HUDEP-2 (cell line): Measurements from ENCODE around the gene SLC22A3.

ENCODE experiments used
- DNase-seq, 76 experiments: peaks; one replicate each; lab custom pipeline; 2025; ENCODE audit not compliant: unreplicated experiment in 76 of 76; lab: John Stamatoyannopoulos, UW

SLC22A3 gene

DNA sequence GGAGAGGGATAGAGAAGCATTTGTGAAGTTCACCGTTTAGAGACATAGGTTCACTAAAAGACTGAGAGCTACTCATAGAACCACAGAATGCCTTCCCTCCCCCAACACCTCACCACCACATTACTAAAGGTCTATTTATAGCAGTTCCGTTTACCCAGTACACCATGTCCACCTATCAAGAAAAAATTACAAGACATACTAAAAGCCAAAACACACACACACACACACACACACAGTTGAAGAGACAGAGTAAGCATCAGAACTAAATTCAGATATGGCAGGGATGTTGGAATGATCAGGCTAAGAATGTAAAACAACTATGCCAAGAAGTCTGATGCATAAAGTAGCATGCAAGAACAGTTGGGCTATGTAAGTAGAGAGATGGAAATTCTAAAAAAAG lies 52.3 kb downstream of the SLC22A3 start:
- no peak for DNase-seq

DNA sequence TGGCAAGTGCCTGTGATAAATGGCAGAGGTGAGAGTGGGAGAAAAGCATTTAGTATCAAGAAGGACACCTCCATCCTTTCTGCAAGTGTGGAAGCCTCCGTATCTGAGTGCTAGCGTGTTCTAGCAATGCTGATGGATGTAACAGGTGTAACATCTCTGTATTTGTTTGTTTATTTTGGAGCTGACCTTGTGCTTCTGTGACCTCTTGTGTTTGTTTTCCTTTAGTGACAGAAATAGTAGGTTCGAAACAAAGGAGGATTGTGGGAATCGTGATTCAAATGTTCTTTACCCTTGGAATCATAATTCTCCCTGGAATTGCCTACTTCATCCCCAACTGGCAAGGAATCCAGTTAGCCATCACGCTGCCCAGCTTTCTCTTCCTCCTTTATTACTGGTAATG lies 60.4 kb downstream of the SLC22A3 start:
- DNase-seq = no peak

DNA sequence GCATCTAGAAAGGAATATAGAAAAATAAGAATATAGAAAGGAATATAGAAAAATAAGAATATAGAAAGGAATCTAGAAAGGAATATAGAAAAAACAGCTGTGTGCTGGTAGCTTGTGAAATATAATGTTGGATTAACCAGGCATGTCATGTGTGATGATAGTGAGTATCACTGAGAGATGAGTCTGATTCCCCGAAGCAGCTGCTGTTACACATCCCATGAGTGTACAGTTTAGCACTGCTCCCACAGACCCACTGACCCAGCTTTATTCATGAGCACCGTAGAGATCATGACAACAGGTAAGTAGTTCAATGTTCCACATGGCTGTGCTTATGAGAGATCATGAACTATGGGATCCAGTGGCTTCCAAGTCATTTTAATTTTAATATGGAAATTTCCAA lies 64.8 kb downstream of the SLC22A3 start:
- DNase-seq = no peak

DNA sequence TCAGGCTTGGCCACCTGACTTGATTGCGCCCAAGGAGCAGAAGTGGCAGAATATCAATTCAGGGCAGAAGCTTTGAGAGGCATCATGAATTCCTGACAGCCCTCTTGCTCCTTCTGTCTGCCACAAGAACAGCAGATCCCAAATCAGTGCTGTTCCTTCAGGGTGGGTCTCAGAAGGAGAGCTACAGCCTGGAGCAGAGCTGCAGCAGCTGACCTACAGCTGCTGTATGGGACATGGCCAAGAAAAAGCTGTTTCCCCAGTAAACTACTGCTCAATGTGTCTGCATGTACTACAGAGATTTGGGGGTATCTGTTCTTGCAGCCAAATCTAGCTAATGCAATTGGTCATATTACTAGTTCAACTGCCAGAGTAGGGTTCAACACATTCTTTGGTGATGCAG lies 69.0 kb downstream of the SLC22A3 start:
- DNase-seq = no peak

DNA sequence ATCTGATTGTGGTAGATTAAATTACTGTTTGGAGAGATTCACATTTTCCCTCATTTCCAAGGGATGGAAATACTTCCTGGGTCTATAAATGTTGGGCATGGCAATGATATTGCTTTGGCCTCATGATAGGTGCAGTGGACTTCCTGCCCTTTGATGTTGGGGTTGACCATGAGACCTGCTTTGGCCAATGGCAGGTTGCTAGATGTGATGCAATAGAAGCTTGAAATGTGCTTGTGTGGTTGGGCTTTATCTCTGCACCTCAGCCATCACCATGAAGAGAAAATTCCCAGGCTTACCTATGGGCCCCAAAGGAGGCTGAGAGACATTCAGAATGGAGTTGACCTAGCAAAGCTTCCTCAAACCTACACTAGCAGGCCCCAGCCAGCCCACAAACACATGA lies 69.4 kb downstream of the SLC22A3 start:
- DNase-seq = no peak

DNA sequence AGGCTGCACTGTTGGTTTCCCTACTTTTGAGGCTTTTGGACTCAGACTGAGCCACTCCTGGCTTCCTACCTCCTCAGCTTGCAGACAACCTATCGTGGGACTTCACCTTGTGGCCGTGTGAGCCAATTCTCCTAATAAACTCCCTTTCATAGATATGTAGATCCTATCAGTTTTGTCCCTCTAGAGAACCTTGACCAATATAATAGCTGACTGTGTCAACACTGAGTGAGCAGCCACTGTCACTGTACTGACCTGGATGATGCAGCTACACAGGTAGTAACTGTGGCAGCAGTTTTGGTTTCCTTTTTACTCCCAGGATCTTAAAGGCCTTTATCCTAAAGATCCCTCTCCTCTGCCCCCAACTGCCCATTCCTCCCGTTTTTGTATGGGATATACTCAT lies 70.2 kb downstream of the SLC22A3 start:
- DNase-seq = no peak

DNA sequence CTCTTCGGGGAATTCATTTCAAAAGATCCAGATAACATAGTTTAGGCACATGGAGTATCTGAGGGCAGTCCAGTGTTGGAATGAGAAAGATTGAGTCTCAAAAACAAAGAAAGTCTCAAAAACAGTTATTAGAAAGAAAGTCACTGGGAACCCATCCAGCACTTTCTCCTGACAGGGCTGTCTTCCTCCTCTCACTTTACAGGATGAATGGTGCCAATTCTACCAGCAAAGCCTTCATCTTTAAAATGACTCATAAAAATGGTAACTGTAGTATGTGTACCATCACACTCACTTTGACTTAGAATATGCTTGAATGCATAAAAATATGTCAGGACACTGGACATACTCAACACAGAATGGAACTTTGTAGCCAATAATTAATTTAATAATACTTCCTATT lies 71.3 kb downstream of the SLC22A3 start:
- DNase-seq = no peak

DNA sequence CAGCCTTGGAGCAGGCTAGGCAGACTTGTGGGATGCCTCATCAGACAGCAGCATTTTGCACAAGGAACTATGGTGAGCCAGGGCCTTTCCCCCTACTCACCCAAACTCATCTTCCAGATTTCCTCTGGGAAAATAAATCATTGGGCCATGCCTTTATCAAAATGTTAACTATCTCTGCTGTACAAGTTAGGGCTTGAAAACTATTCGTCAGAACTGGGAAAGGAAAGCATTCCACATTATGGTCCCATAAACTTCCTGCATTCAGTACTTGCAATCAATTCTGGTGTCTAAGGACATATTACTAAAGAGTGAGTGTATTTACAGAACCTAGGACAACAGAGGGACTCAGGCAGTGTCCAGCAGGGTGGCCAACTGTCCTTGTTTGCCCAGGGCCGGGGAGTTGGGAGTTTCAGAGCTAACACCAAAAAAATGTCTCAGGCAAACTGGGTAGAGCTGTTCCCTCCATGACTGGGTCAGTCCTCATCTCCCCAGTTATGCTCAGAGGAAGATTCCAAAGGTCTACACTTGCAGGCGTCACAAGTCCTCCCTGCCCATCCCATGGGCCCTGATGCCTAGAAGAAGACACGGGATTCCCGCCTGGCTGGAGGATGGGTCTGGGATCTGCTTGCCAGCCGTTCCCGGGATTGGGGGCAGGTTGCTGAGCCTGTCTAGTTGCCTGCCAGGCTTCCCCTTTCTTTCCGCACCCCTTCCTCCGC lies 72.2 kb downstream of the SLC22A3 start:
- DNase-seq = no peak

DNA sequence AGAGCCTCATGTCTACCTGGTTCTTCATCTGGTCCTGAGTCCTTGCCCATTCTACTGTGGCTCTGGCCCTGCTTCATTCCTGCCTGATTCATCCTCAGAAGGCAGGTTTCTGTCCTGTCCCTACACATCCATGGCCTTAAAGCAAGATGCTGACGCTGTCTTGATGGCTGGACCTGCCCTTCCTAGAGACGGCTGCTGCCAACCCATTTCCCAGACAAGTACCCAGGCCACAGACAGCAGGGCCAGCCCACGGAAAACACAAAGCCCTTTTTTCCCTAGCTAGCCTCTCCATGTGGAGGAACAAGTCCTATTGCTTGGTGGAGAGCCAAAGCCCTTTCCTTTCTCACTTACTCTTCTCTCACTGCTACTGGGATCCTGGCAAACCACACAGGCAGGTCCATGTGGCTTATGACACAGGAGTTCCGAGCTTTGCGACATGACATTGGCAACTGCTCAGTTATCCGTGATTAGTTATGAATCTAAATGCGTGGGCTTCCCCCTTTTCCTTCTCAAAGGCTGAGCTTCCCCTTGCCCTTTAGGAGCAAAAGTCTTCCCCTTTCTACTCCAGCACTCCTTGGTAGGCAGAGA lies 72.9 kb downstream of the SLC22A3 start:
- no peak for DNase-seq

DNA sequence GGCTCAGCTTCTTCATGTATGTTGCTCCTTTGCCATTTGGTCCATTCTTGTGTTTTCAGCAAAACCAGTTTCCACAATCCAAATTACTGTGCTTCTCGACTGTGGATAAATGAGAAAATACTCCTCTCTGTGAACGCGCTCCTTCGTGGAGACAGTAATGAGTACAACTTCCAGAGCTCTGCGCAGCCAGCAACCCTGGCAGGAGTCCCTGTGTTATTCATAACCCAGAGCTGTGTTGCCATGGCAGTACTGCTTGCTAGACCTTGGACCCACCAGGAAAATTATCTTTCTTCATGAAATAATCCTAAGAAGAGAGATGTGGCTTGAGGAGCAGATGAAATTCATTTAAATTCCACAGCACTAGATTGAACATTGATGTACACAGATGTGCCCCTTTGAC lies 73.7 kb downstream of the SLC22A3 start:
- no peak for DNase-seq

DNA sequence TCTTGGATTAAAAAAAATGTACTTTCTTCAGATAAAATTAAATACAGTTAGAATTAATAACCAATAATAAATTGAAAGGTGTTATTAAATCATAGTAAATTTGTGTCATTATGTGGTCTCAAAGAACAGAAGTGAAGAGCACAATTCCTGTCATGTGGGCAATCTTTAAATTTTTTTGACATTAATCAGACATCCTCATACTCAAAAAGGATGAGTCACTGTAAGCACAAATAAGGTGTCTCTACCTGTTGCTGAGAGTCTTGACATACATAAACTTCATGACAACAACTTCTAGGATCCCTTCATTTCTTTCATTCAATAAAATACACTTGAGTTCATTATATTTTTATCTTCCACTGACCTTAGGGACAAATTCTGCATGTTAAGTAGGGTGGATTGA lies 76.1 kb downstream of the SLC22A3 start:
- no peak for DNase-seq

DNA sequence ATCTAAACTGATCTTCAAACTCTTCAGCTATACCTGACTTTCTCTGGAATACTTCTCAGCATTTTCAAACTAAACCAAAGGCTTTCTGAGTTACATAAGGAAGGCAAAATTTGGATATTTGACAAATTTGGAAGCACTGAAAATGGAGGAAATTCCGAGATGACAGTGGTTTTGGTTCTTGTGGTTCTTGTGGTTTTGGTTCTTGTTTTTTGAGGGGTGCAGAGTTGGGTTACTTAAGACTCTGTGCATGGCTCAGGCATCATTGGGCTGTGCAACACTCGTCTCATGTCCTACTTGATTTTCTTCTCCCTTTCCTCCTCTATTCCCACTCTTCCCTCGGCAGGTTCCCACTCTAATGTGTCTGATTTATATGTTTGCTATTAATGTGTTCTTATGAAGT lies 78.0 kb downstream of the SLC22A3 start:
- DNase-seq = no peak

DNA sequence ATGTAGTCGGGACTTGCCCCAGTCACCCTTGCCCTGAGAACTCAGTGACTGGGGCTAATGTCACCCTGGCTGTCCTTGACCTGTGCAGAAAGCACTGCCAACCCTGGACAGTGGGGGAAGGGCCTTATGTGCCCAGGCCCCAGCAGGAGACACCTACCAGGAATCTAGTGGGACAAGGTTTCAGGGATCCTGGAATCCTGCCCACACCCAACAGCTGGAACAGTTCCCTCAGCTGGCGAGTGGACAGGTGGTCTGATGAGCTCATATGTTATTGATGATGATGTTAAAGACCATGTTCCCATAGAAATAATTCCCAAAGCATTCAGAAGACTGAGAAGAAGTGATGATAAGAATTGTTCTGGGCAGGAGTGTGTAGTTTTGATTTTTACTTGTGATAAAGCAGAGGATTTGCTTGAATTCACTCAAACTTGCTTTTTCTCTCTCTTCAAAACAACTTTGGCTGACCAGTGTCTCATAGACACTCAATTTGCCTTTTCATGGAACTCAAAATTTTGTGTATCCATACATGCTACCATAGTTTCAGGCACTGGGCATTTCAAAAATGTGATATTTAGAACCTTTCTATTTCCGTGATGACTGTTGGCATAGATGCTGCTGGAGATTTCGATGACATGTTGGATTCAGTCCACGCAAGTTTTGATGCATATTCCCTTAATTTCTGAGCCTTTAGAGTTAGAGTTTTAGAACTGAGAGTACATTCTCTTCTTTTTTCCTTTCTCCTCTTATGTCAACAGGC lies 79.3 kb downstream of the SLC22A3 start:
- no peak for DNase-seq

DNA sequence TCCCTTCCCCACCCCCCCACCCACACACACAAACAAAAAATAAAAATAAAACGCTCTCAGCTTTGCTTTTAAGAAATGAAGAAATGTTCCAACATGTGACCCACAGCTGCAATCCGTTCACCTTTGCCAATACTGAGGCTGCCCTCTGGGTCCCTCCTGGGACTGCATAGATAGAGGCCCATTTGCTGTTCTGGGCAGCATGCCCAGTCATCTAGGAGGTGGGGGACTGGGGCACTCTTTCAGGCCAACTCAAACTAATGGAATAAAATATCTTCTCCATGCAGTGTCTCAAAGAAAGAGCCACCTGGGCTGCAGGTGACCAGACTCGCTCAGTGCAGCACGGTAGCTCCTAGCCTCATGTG lies 79.9 kb downstream of the SLC22A3 start:
- peak in 19 of 76 experiments; percentile 2 to 65 (median 14) for DNase-seq

DNA sequence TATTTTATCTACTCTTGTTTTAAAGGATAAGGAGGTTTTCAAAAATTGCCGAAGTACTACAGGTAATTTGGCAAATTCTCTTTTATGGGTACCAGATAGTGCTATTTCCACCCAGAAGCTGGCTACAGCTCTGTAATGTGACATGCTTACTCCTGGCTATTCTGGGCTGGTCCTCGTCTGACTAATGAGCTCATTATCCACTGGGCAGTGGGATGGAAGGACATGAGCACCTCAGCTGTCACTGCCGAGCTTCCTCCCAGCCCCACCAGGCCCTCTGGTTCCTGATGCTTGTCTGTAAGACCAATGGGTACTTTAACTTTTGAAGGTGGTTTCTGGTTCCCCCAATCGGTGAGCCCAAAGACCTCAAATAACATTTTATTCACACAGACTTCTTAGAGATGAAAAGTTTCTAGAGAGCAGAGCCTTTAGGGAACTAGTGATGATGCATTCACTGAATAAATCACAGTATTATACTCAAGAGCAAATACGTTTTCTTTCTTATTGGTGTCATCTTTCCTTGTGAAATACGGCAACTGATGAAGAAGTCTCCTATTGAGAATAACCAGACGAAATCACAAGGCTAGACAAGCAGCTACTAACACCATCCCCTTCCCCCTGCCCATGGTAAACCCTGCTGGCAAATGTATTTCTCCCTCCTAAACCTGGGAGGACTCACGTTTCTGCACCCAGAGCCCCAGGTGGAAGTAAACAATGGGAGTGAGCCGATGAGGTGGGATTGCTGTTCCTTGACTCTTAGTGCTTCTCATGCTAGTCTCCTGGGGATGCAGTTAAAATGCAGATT lies 80.8 kb downstream of the SLC22A3 start:
- DNase-seq = no peak

DNA sequence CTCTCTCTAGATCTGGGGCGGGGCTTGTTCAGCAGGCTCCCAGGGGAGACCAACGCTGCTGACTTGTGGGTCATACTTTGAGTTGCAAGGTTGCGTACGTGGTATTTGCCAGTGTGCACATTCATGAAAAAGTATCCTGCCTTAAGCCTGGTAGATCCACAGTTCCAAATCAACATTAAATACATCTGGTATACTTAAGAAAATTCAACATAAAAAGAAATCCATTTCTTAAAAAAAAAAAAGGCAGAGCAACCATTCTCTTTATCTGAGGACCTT lies 81.4 kb downstream of the SLC22A3 start:
- no peak for DNase-seq

DNA sequence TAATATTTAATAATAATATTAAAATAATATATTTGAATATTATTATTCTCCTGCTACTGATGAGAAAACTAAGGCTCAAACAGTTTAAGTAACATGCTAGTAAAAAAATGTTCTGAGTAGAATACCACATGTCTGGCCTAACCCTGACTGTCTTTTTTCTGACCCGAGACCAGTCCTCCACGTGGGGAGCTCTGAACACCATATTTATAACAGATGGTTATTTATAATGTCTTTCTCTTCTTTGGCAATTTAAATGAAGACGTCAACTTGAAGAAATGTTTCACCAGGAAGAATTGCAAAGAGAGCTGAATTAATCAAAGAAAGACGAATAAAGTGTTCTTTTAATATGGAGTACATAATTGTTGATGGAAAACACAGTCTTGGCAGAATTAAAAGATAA lies 82.0 kb downstream of the SLC22A3 start:
- DNase-seq = no peak

DNA sequence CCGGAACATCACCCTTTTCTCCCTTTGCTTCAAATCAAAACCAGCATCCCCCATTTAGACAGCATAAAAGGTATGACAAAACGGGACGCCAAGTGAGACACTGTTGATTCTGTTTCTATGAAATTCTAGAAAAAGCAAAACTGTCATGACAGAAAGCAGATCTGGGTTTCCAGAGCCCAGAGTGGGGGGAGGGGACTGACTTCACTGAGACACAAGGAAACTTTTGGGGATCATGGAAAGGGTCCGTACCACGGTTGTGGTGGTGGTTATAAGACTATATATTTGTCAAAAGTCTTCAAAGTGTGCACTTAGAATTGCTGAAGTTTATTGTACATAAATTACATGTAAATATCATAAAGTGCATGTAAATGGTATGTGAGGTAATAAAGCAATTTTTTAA lies 82.6 kb downstream of the SLC22A3 start:
- no peak for DNase-seq

DNA sequence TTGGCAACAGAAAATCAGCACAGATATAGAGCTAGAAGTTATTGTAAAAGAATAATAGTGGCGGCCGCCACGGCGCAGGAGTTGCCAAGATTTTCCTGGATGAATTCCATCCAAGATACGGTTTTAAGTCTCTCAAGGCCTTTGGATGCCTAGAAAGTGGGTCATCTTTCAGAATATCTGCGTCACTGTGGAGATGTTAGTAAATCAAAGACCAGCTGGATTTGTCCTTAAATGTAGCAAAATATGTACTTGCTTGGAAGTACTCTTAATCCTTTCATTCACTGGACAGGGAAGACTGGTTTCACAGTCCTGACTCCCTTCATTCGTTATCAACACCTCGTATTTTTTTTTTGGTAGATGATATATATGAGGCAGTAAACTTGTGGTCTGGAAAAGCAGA lies 83.0 kb downstream of the SLC22A3 start:
- DNase-seq = no peak

DNA sequence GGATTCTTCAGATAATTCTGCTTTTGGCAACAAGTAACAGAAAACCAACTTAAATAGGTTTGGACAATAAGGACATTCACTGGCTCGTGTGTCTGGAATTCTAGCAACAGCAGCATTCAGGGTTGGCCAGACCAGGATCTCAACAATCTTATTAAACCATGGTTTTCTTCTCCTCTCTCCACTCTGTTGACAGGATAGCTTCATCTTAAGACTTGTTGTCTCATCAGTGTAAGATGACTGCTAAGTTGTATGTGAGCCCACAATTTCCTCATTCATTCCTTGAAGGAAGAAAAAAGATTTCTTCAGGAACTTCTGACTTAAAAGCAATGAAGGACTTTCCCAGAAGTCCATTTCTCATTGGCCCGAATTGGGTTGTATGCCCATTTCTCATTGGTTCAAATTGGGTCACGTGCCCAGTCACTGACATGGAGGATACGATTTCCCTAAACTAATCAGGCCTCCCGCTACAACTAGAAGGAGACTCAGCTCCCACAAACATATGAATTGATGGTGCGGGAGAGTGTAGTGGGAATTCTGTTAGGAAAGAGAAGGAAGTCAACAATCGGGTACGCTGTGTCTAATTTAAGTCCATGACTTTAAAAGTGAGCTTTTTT lies 83.7 kb downstream of the SLC22A3 start:
- DNase-seq = no peak

DNA sequence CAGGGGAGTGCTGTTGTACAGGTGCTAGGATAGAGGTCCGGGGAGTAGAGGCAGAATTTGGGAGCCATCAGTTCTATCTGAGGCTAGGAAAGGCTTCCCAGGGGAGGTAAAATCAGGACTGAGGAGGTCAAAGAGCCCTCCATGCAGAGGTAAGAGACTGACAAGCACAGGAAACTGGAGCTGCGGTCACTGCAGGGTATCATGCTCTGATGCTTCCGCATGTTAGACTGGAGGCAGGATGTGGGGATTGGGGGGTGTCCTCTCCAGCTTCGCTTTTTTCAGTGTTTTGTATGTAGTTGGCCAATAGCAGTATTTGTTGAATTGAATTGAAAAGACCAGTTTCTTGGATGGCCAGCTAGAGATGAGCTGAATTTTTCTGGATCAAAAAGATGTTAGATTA lies 87.8 kb downstream of the SLC22A3 start:
- no peak for DNase-seq
